KBM-7 (cell line): Measurements from ENCODE around the gene AMBP.

Experiments
- DNase-seq: peaks from one replicate; pipeline ENCODE4 v3.0.0-alpha.2; 2015
- in situ Hi-C: fragments of 300-500 bp; cut with MboI; formaldehyde crosslinking; loops from 2 replicates; pipeline ENCODE4 v1.14.3; 2020; ENCODE audit warnings: low sequenced_read_pairs, low pct_unique_long_range_greater_than_20kb, mixed read lengths

Gene AMBP

DNA sequence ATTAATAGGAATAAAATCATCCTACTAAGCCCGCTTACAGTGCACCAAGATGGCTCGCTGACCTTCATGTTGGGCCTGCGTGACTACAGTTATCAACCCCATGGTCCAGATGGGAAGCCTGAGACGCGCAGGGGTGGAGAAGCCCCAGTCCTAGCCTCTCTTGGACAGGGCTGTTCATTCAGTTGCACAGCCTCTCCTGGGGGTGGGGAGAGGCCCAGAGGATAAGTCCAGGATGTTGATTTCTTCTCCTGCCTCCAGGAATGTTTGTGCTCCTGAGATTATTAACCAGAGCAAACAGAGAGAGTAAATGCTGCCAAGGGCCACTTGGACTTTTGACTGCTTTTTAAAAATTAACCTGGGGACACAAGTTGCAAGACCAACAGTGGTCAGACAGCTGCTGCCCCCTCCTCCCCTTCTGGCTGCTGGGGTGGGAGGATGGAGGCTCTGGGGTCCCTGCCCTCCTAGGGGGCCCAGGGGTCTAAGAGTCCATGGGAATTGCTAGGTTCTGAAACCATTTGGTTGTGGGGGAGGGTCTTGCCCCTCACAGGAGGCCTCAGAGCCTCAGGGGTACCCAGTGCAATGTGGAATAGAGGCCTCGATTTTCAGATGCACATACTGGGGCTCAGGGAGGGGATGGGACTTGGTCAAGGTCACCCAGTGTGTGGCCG is 2.8 kb upstream of the AMBP start:
- in situ Hi-C loops = loop anchor here (10.0 kb wide), 1 partner anchor 204 kb away; no protein-coding TSS in a partner anchor
- no peak for DNase-seq

DNA sequence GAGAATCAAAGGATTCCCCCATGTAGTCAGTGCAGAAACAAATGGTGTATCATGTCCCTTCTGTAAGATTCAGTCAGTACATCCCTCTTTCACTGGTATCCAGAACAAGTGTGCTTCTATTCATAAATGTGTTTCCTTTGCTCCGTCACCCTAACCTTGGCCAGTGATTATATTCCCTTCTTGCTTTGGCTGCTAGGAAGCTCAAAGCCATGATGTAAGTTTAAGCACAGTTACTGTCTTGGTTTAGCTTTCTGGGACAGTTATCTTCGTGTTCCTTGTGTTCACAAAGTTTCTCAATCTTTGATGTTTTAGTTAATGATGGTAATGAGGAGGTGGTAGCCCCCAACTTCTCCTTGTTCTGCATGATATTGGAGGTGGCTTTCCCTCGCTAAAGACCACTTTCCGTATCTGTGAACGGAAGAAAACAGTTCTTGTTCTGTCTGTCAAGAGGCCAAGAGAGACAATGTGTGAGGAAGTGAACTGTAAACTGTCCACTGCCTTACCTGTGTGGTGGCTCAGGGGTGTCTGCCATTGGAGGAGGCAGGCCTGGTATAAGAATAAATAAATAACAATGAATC is 2.2 kb upstream of the AMBP start:
- DNase-seq = no peak
- in situ Hi-C loops = loop anchor here (10.0 kb wide), 1 partner anchor 205 kb away; no protein-coding TSS in a partner anchor

DNA sequence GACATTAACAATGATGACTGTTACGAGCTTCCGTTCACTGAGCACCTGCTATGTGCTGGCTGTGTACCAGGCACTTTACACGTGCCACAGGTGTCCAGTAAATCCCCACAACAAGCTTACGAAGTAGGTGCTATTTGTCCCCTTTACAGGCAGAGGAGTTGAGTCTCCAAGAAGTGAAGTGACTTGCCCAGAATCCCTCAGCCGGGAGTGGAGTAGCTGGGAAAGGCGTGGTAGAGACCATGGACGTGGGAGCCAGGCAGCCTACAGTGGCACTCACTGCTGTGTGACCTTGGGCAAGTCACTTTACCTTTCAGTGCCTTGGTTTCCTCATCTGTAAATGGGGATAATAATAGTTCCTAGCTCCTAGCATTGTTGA is 669 bp upstream of the AMBP start:
- DNase-seq = no peak
- in situ Hi-C loops = no loop called here

DNA sequence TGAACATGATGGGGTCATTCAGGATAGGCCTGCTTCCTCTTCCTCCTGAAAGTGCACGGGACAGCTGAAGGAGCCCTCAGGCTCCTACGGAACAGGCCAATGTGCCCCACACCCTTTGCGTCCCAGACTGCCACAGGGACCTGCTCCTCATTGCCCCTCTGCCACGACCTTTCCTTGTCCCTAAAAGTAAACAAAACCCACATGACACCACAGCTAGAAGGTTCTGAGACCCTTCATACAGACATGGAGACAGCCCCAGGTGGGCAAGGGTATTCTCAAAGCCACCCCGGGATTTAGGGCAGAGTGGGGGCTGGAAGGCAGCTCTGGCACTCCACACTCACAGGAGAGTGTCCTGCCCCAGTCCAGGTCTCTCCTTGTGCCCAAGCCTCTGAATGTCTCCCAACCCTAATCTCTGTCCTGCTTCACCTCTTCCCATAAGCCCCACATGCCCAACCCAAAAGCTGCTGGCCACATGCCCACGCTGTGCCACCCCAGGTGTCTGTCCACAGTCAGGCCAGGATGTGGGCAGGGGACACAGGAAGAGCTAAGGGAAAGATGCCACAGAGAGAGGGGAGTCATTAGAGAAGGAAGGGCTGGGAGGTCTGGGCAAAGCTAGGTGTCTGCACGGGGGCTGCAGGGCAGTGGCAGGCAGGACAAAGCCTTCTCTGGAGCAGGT is 800 bp downstream of the AMBP start:
- in situ Hi-C loops = no loop called here

DNA sequence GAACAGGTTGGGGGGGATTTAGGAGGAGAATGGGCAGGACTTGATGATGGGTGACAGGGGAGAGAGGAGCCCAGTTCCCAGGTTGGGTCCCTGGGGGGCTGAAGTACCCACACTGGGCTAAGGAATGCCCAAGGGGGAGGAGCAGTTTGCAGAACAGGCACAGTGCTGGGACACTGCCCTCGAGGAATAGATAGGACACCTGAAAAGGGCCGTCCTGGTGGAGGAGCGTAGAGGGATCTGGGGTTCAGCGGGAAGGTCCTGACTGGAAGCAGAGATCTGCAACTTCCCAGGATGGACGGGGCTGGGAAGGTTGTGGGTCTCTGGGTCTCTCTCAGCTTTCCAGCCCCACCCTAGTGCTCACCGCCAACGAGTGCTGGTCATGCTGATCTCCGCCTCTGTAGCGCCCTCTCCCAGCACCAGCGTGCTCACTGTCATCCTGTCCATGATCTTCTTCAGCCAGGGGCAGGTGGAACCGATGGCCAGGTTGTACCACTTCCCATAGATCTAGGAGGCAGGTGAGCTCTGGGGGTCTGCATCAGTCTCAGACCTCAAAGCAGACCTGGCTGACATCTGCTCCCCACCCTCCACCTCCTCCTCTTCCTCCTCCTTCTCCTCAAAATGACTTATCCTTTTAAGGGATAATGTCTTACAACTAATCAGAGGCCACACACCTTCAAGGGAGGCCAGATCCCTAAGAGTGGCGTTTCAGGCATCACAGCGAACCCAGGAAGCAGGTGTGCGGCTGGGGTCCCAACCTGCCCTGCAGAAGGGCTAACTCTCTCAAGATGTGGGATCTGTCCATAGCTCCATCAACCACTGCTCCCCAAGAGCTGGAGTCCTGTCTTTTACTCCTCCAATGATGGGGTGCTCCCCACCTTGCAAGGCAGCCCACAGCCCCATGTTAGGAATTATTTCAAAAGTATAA is 1.6 kb downstream of the AMBP start:
- in situ Hi-C loops = no loop called here

More for the DNA sequence above, 800 bp downstream of the AMBP start:
- no peak for DNase-seq

DNA sequence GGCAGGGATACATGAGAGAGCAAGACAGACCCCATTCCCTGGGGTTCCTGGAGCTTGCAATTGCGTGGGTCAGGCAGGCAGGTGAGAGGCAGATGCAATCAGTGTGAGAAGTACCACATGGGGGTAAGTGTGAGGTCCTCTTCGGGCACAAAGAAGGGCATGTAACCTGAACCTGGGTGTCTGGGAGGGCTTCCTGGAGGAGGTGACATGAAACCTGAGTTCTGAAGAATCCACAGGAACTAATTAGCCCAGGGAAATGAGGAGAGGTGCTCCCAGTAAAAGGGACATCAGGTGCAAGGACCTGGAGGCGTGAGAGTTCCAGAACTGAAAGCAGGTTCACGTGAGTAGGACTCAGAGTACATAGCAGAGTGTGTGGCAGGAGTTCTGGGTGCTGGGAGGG is 2.5 kb downstream of the AMBP start:
- no peak for DNase-seq
- in situ Hi-C loops = no loop called here

More for the DNA sequence above, 1.6 kb downstream of the AMBP start:
- DNase-seq = no peak

DNA sequence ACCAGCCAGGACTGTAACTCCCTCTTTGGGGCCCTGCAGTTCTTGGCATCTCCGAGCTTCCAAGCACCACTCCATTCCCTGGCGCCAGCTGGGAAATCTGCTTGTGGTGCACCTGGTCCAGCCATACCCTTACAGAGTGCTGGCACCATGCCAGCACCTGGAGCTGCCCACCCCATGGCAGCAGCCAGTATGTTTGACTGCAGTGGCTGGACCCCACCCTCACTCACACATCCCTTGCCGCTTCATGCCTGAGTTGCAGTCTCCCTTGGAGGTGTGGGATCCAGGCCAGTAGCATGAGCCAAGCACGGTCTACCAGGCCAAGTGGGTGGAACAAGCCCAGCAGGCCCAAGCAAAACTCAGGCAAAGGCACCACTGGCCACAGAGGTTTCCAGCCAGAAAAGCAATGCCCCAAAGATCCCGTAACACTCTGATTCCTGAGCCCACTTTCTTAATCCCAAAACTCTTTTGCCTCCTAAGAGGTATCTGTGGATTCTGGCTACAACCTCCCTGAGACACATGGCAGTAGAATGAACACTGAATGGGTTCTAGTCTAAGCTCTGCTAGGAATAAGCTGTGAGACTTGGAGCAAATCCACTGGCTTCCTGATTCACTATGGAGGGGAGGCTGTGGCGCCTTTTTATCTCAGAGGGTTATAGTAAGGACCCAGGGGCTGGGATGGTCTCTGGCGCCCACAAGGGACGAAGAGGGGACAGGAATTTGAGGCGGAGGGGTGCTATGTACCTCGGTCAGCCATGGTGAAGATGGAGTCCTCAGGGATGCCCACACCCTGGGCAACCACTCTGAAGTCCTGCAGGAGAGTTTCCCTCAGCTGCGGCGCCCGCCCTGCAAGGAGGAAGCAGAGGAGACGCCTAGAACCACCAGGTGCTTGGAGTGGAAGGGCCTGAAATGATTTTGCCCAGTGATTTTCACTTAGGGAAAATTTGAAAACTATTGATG is 5.6 kb downstream of the AMBP start:
- DNase-seq = no peak
- in situ Hi-C loops = no loop called here

DNA sequence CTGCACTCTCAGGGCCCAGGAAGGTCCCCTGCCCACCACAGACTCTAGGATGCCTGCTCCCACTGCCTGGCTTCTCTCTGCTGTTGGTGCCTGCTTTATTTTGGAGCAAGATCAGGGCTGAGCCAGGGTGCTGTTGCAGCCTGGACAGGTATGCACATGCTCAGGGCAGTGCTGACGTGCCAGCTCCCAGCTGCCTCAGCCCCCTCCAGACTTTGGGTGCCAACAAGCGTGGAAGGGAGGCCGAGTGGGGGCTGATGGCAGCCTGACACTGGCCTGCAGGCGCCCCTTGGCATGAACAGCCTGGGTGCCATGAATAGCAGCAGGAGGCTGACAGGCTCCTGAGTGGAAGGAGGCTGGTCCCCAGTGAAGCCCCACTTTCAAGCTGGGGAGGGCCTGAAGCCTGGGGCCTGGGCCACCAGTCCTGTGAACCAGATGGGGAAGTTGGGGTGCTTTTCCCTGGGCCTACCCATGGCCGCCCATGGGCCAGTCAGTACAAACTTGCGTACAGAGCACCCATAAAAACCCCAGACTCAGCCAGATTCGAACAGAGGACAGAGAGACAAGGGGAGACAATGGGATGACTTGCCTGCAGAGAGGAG is 6.8 kb downstream of the AMBP start:
- DNase-seq = no peak
- in situ Hi-C loops = no loop called here

DNA sequence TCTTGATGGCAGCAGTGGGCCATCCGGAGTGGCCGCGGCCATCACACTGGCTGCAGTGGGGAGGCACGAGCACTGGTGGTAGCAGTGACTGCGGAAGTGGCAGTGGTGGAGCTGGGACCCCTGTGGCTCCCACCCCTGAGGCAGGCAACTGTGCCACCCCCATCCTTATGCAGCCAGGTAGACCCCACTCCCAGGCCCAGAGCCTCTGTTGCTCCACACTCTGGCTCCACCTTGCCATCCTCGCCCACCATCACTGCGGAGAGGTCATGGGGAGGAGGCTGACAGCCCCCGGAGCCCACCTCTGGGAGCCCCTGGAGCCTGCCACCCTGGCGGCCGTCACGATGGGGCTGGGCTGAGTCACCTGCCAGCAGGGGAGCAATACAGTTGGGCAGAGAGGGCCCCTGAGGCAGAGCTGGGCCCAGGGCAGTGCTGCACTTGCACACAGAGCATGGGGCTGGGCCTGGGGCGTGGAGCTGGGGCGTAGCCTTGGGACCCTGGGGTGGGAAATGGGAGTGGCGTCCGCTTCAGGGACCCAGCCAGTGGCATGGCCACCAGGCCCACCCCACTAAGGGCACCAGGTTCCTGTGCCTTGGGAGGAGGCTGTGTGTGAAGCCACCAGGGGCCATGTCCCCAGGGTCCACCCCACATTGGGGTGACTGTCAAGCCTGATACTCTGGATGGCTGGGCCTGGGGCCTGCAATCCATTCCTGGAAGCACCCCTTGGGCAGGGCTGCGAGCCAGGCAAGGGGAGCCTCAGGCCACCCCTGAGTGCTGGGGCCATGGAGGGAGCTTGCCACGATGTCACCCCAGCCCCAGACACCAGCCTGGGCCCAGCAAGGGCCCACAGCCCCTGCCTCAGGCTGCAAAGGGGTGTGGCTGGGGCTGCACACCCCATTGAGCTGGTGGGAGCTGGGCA is 7.7 kb downstream of the AMBP start:
- DNase-seq = no peak
- in situ Hi-C loops = no loop called here

DNA sequence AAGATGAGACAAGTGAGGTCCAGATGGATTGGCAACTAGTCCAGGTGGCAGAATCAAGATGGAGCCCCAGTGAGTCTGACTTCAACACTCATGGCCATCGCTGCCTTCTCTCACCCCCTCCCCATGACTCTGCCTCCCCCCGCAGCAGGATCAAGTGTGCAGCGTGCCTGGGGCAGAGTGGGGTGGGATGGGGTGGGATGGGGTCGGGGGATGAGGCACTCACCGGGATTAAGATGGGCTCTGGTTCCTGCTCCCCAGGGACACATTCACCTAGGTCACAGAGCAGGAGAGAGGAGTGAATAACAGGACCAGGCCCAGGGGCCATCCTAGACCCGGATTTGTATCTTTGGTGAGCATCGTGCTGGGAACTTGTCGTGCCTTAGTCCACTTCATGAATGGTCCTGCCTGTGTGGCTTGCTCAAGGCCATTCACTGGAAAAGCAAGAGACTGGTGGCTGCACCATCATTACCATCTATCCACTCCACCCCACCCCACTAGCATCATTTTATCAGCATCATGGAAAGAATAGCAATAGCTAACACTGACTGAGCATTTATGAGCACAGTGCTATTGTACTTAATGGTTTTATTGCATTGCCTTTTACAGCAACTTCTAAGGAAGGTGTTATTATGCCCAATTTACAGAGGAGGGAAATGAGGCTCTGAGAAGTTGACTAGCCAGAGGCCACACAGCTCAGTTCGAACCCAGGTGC is 8.5 kb downstream of the AMBP start:
- no peak for DNase-seq
- in situ Hi-C loops = no loop called here

DNA sequence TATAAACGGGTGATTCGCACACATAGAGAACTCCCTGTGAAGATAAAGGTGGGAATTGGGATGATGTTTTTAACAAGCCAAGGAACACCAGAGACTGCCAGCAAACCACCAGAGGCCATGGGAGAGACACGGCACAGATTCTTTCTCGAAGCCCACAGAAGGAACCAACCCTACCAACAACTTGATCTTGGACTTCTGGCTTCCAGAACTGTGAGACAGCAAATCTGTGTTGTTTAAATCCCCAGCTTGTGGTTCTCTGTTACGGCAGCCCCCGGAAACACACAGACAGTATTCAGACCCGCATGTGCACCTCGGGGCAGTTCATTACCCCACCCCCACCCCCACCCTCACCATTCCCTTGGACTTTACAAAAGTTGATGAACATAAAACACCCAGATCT is 12.8 kb downstream of the AMBP start:
- no peak for DNase-seq
- in situ Hi-C loops = no loop called here

DNA sequence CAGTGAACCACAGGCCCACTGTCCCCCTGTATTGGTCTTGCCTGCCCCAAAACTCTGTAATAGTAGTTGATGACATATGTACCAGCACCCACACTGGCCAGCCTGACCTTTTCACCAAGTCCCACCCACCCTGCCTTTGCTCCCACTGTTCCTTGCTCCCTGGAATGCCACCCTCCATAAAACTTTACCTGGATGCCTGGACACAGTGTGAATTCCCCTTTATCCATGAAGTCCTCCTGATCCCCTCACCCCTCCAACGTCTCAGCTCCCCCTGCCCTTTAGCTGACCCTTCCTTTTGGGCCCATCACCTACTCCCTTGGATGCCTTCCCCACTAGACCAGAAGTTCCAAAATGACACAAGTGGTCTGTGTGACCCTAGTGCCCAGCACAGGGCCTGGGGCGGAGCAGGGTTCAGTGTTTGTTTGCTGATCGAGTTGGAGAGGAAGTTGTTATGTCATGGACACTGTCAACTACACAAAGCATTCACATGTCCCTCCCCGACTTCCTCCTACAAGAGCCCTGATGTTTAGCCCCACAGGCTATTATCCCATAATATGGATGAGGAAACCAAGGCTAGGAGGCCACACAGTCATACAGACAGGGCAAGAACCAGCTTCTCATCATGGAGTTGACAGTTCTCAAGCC is 16.1 kb downstream of the AMBP start:
- DNase-seq = no peak
- in situ Hi-C loops = no loop called here

DNA sequence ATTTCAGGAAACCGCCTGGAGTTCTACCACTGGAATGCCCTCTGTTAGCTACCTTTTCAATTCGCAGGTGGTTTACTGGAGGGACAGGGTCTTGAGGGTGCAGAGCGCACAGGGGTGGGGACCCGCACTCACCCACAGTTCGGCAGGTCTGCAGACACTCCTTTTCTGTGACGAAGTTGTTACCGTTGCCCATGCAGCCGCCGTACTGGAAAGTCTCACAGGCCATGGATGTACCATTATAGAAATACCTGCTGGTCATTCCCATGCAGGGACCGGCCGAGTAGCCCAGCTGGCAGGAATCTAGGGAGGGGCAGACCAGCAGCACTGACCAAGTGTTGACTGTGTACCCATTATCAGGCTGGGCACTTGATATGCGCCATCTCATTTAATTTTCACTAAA is 16.8 kb downstream of the AMBP start:
- no peak for DNase-seq
- in situ Hi-C loops = no loop called here

DNA sequence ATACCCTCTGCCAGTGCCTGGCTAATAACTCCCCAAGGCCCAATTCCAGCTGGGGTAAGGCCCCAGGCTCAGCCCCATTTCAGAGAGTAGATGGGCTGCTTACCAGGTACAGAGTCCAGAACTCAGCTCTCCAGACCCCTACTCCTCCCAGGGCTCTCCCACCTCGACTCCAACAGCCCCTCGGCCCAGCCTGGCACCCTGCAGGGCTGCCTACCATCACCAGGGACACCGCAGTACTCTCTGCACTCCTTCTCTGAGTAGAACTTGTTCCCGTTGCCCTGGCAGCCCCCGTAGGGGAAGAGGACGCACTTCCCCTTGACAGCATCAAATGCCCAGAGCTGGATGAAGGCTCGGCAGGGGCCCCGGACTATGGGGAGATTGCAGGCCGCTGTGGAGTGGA is 17.4 kb downstream of the AMBP start:
- in situ Hi-C loops = no loop called here
- no peak for DNase-seq

DNA sequence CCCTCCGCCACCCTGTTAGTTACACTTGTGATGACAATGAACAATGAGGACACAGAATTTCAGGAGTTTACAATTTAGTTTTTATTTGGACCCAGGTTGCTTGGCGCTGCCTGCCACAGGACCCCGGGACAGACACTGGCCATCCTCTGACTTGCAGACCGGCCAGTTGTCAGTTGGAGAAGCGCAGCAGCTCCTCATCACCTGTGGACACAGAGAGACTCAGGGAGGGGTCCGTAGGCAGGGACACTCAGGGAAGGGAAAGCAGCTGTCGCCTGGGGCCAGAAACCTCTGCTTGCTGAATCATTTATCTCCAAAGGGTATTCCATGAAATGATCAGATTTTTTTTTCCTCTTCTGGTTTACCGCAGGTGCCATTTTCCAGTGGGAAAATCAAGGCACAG is 18.0 kb downstream of the AMBP start:
- no peak for DNase-seq
- in situ Hi-C loops = no loop called here

DNA sequence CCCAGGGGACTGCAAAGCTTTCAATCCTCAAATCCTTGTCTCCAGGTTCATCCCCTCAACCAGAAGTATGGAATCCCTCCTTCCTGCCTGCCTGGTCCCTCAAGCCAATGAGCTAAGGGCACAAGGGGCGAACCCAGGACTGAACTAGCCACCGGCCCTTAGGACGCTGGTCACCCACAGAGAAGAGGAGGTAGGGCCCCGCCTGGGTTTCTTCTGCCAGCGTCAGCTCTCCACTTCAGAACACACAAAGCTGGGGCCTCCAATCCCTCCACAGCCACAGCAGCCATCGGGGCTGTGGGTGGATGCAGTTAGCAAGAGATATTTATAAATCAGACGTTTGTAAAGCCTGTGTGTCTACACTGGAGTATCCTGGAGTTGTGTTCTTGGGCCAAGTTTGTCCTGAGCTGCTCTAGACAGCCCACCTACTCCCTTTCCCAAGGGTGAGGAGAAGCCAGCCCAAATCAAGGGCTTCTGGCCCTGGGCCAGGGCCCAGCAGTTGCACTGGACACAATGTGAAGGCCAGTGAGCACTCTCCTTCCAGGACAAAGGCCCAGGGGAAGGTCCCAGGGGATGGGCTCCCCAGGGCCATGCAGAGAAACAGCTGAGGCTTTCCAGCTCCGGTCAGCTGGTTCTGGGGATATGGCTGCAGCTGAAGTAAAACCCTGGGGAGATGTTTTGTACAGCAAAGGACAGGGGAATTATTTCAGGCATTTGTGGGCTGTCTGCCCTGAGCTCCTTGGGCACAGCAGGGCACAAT is 18.9 kb downstream of the AMBP start:
- DNase-seq = no peak
- in situ Hi-C loops = no loop called here
